Skin of body (tissue), 2 donors: ENCODE measurements around the gene BBOF1. TPM values are rescaled to one million over a fixed set of nuclear protein-coding genes. Genes with fewer than 3 reads are reported as not detected.

ENCODE experiments used
- DNase-seq: peaks from one replicate; lab custom pipeline; 2025; lab: John Stamatoyannopoulos, UW
- total RNA-seq: library from RNA; depleted of rRNA; stranded (reverse); fragments of >200 nt; gene quantifications from one replicate; pipeline ENCODE4 v1.2.3, GENCODE V29; 2014

Gene BBOF1
- total RNA-seq, 1 donor from 2014 or later: 11.2 TPM

DNA sequence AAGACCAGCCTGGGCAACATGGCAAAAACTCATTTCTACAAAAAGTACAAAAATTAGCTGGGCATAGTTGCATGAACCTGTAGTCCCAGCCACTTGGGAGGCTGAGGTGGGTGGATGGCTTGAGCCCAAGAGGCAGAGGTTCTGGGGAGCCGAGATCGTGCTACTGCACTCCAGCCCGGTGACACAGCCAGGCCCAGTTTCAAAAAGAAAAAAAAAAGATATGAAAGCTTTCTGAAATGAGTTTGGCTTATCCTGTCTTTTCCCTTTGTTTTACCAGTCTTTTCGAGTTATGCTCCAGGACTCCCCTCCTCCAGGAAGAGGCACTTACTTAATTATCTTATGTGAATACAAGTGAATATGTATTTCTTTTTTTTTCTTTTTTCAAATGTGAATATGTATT lies 3.2 kb downstream of the BBOF1 start:
- no peak for DNase-seq

DNA sequence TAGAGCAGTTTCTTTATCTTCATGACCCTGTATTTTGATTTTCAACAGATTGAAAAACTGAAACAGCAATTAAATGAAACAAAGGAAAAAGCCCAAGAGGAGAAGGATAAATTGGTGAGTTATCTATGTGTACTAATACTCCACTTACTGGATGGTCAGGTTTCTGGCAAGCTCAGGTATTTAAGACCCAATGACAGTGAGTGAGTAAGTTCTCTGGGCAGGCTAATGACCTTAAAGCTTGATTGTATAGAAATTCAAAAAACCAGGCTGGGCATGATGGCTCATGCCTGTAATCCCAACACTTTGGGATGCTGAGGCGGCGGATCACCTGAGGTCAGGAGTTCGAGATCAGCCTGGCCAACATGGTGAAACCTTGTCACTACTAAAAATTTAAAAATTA lies 10.0 kb downstream of the BBOF1 start:
- no peak for DNase-seq

DNA sequence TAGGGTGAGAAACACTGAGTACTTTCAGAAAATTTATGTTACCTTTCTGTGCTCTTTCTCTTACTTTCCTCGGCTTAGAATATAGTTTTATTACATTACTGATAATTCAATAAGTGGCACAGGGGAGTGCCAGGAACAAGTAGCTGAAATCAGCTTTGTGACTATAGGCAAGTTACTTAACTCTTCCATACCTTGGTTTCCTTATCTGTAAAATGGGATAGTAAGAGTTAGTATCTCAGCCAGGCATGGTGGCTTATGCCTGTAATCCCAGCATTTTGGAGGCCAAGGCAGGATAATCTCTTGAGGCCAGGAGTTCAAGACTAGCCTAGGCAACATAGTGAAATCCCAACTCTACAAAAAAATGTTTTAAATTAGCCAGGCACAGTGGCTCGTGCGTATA lies 15.4 kb downstream of the BBOF1 start:
- DNase-seq: no peak

DNA sequence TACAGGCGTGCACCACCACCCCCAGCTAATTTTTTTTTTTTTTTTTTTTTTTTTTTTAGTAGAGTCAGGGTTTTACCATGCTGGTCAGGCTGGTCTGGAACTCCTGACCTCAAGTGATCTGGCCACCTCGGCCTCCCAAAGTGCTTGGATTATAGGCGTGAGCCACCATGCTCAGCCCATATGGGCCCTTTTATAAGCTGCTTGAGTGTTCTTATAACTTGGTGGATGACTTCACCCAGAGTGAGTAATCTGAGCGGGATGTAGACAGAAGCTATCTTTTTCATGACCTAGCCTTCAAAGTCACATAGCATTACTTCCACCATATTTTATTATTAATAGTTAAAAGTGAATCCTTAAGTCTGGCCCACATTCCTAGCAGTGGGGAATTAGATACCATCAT lies 16.4 kb downstream of the BBOF1 start:
- DNase-seq: no peak

DNA sequence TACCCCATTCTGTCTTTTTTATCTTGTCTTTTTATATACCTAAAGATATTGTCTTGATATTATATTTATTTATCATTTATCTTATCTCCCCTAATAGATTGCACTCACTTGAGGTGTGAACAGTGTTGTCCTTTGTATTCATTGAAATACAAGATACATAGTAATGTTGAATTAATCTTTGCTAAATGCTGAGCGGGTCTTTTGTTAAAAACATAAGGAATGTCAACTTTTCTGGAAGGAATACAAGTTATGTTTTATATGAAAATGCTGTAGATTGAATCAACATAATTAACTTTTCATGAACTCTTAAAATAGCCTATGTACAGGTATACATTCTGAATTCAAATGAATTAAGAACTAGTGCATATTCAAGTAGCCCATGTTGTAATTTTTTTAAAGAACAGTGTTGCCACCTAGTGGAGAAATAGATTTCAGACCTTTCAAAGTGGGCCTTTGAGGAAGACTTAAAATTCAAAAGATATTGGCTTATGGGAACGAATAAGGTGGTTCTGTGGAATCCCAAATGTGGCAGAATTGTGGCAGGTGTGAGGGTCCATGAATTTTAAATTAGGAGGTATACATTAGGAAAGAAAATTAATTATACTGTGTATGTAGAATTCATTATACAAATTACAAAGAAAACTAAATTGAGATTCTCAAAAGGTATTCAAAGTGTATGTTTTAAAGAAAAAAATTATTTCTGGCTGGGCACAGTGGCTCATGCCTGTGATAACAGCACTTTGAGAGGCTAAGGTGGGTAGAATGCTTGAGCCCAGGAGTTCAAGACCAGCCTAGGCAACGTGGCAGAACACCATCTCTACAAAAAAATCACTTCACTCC lies 19.1 kb downstream of the BBOF1 start:
- no peak for DNase-seq

DNA sequence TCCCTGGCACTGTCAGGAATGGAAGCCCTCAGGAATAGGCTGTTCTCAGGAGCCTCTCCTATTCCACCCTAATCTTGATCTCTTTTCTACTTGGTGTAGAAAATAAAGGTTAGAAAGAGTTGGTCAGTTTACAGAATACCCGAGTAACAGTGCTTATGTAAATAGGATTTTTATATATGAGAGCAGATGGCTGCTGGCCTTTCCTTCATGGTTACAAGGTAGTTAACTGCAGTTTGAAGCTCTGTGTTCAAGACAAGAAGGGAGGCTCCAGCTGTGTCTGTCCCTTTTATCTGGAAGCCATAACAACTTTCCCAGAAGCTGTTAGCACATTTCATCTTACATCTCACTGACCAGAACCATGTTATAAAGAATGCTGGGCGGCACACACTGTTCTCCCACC lies 23.1 kb downstream of the BBOF1 start:
- DNase-seq: no peak

DNA sequence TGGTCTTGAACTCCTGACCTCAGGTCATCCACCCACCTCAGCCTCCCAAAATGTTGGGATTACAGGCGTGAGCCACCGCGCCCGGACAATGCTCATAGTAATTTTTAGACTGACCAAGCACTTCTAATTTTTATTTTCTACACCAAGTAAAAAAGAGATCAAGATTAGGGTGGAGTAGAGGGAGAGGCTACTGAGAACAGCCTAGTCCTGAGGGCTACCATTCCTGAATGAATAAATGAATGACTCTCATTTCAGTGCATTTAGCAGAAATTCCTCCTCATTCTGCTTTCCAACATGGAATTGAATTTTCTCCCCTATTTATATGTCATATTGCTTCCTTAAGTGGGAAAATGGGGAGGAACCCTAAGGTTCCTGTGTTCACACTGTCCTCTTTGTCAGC lies 26.4 kb downstream of the BBOF1 start:
- DNase-seq: no peak

DNA sequence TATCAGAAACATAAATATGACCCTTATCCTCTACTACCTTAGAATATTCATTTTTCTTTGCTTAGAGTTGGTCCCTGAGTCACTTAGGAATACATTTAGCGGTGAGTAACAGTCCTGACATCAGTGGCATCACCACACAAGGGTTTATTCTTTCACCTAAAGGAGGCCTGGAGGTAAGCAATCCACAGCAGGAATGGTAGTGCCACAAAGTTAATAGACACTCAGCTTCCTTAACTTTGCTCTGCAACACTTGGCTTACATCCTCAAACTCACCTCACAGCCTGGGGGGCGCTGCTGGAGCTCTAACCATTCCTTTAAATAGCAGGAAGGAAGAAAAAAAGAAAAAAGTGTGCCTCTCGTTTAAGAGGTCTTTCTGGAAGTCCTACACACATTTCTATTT lies 29.1 kb downstream of the BBOF1 start:
- DNase-seq: no peak

DNA sequence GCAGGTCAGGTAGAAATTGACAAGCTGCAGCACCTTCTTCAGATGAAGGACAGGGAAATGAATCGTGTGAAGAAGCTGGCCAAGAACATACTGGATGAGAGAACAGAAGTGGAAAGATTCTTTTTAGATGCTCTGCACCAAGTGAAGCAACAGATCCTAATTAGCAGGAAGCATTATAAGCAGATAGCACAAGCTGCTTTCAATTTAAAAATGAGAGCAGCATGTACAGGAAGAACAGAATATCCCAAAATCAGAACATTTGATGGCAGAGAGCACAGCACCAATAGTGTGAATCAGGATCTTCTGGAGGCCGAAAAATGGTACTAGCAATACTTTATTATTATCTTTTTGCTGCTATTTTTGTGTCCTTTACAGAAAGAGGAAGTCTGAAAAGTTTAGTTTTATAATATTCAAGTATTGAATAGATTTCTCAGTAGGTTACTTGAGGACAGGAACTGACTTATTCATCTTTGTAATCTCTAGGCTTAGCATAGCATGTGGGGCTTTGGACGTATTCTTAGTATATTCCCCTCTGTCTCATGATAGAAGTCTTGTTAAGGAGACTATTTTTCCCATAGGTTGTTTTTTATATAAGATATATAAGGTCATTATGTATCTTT lies 30.8 kb downstream of the BBOF1 start:
- DNase-seq: no peak

DNA sequence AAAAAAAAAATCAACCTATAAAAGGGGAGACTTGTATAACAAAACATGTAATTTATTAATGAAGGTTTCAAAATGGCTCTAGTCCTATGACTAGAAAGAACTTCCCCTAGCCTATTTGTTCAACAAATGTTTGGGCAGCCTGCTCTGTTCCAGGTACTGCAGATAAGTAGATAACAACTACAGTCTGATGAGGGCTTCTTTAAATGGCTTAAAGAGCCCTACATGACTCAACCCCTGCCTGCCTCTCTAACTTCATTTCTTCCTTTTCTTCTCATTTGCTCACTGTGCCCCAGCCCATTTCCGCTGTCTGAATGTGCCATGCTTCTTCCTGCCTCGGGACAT lies 43.6 kb downstream of the BBOF1 start:
- no peak for DNase-seq

DNA sequence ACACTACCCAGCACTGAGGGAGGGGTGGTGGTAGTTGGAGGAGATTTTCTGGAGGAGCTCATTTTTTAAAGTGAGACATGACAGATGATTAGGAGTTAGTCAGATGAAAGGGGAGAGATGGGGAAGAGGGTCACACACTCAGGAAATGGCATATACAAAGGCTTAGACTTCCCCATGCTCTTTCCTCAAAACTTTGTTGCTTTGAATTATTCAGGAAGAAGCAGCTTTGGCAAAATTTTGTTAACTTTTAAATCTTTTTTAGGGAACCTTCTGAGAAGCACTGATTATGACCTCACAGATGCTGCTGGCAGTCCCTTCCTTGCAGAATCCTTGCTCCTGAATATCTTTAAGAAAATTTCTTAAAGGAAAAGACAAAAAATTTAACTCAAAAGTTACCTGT lies 45.3 kb downstream of the BBOF1 start:
- DNase-seq: no peak

DNA sequence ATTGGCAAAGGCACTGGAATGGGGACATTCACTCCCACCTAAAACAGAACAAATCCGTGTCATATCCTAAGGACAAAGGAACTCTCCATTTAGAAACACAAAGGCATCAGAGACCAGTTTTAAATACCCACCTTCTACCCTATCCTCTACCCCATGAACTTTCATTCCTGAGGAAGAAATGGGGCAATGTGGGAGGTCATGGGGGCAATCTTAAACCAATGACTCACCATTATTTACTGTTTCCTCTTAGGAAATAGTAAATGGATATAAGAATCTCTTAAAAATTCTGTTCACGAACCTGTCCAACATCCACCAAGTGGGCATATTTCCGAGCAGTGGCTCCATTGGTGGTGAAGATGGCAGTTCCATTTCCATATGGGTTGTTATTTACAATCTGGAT lies 45.7 kb downstream of the BBOF1 start:
- DNase-seq: no peak

DNA sequence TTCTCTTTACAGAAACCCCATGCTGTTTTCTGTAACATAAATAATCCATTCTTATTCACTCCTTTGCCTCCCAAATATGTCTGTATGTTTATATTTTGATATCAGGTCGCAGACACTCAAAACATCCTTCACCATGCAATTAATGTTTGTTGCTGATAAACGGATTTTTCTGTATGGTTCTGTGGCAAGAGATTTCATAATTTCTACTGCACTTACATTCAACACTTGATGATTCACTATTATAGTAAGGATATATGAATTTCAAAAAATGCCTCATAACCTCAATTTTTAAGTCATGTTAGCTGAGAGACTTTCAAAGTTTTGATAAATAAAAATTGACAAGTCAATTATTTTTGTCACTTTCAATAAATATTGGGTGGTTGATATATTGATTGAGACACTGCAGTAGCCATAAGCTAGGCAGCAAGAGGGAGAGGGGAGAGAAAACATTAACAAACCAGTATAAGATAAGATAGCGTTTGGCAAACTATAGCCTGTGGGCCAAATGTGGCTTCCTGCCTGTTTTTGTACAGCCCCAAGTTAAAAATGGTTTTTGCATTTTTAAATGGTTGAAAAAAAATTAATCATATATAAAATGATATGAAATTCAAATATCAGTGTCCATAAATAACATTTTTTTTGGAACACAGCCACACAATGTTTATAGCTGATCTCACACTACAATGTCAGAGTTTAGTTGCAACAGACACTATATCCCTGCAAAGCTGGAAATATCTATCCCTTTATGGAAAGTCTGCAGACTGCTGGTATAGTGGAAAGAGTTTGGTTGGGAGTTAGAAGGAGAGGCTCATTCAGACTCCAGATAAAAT lies 46.8 kb downstream of the BBOF1 start:
- no peak for DNase-seq

DNA sequence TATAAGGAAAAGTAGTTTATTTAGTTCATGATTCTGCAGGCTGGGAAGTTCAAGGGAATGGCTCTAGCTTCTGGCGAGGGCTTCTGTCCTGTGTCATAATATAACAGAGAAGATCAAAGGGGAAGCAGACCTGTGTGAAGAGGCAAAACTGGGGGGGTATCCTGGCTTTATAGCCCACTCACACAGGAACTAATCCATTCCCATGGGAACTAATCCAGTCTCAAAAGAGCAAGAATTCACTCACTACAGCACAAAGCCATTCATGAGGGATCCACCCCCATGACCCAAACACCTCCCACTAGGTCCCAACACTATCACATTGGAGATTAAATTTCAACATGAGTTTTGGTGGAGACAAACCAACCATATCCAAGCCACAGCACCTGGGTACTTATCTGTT lies 58.3 kb downstream of the BBOF1 start:
- DNase-seq: no peak

DNA sequence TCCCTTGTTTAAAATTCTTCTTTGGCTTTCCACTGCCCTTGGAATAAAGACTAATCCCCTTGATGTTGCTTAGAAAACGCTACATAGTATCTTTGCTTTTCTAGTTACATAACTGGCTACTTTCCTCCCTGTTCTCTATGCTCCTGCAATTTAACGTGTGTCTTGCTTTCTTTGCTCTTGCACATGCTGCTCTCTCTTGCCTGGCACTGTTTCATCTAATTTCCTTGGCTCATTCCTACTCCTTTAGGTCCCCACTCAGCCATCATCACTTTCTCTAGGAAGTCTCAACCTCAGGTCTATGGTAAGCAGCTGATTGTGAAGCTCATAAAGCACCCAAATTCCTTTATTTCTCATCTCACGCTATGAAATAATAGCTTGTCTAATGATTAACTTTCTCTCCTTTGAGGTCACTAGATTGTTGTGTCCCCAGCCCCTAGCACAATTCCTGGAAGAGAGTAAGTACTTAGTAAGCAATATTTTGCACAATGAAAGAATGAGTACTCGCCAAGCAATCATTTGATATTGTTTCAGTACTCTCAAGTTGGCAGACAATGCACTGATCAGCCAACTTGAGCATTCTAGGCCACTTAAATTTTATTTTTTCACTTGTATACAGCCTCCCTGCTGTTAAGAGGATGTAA lies 61.8 kb downstream of the BBOF1 start:
- peak; percentile 2 for DNase-seq

DNA sequence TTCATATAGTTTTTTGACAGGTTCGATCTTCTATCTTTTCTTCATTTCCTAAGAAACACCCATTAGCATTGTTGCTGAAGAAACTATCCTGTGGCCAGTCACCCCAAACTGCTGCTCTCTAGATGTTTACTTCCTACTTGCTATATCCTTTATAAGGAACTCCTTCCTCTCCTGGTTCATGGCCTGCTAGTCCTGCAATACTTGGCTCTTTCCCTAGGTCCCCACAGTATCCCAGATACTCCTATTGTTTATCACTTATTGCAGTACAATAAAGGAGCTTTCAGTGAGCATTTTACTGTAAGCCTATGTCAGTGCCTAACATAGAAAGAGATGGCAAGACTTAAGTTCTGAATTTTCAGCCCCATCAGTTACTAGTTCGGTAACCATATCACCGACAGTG lies 62.3 kb downstream of the BBOF1 start:
- no peak for DNase-seq

DNA sequence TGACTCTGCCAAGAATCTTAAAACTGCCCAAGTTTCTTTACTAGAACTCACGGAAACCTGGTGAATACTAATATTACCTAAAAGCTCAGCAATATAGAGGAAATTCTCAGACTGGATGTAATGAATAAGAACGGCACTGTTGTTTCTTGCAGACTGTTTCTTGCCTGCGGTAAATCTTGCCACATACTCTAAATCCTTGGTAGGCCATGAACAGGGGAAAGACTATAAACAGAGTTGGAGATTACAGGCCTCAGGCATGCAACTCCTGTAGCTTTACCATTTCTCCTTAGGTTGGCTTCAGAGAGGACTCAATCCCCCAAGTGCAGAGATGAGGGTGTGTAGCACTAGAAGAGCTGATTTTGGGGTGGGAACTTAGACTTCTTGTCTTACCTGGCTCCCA lies 64.0 kb downstream of the BBOF1 start:
- peak; percentile 1 for DNase-seq

DNA sequence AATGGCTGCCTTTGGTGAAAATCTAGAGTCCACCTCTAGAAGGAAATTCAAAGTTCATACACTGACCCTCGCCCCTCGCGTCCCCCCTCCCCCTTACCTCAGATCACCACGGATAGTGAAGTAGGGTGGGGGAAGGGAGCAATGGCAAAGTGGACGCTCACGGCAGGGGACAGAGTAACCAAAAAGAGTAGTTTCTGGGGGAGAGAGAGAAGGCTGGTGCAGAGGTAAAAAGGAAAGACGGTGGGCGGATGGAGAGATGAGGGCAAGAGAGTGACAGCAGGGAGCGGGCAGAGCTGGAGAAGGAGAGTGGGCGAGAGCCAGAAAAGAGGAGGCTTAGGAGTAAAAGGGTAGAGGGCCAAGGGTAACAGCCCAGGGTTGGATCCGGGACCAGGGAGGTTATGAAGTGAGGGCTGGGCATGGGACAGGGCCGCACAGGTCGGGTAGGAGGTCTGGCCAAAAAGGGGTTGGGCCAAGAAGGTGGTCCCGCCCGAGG lies 64.7 kb downstream of the BBOF1 start:
- DNase-seq: no peak

DNA sequence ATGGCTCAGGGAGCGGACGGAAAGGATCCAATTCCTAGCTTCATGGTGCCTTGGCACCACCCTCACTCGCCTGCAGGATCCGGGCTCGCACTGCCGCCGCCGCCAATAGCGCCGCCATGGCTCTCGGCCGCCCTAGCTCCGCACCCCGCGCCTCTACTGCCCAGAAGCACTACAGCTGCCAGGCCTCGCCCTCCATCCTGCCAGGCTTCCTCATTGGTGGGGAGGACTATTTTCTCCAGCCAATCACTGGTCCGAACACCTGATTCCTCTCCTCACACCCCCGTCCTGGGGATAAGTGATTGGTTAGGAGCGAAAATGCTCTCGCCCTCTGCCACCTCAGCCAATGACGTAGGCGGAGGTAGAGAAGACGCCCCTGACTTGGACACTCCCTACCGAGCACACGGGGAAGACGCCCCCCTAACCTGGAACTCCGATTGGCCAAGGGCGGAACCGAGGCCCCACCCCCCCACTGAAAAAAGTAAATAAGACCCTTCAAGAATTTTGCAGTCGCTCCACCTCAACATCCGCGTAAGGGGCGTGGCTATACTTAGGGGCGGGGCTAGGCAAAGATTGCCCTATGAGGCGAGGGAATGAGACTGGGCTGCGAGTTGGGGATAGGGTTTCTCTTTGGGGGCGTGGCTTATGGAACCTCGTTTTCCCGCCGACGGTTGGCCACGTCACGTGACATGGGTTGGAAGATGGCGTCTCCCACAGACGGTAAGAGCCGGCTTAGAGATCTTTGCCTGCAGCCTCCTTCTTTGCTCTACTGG lies 65.3 kb downstream of the BBOF1 start, which contains the start of the genes ALDH6A1 and LIN52:
ALDH6A1 (minus strand) TSS at position 177 of the 770 bp plus-strand sequence; CDS start at position 118, 59 bp downstream.
LIN52 (plus strand) TSS at position 680 of the 770 bp plus-strand sequence; CDS start at position 699, 19 bp downstream.
- DNase-seq: peak; percentile 100

DNA sequence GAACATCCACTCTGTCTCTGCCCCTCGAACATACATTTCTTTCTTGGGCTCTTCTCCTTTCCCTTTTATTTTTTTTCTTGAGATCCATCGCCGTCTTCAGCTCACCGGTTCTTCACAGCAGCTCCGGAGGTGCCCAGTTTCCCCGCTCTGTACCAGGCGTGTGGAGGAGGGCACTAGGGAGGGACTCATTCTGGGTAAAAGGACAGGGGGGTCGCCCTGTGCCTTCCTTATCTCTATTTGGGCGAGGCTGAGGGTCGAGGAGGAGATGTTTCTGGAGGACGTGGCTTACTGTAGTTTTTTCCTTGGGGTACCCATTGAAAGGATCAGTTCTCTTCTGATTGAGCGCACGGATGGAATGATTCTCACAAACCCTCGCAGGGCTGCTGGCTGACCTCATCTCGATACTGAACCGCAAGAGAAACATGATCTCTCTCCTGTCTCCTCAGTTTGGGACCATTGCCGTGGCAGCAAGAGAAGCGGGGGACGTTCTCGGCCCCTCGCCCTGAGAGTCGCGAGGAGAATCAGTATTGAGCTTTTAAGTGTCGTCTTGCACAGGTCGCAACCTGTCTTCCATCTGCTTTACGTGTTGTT lies 66.0 kb downstream of the BBOF1 start:
- DNase-seq: no peak
